ENCODE measurements around the gene MYO15B.

Gene MYO15B

GRCh38 chr17:75546181-75546580 lies 41.4 kb upstream of the MYO15B start:
- H3K36me3 ChIP-seq (ENCODE audit: control insufficient read depth, low read length), result no peaks in the 10 kb centered on the region

DNA sequence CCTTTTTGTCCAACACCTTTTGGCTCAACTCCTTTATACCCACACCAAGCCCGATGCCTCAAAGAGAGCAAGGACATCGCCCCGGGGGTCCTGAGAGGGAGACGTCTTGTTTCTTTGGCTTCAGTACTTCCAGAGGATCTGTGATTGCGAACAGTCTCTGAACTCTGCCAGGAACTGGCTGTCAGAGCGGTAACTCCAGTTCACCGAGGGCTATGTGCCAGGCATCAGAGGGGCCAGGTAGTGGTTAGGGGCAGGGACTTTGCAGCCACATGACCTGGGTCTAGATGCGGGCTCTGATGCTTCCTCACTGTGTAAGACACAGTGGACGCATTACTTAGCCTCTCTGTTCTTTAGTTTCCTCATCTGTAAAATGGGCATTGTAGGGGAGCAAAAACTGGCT lies 40.5 kb upstream of the MYO15B start:
- Histone ChIP-seq H3K9me2 (replicated peaks; ENCODE audit: control insufficient read depth, low read length) (no peaks in the 10 kb centered on the region), H3K36me3 (ENCODE audit: control insufficient read depth, low read length) (no peaks in the 10 kb centered on the region), H3K9me3 (ENCODE audit: control insufficient read depth, insufficient read depth, low read length) (no peaks in the 10 kb centered on the region), H3K4me3 (ENCODE audit: low read length) (no peak overlapping the region), H4K20me1 (ENCODE audit: control insufficient read depth, insufficient read depth, low read depth, low read length) (no peaks in the 10 kb centered on the region), H3K4me1 (ENCODE audit: control insufficient read depth, low read length) (no peaks in the 10 kb centered on the region), H3K4me2 (ENCODE audit: low read length) (no peak overlapping the region), H3K79me2 (ENCODE audit: control insufficient read depth, low read length) (no peaks in the 10 kb centered on the region), H3K27ac (ENCODE audit: low read depth, low read length) (no peak overlapping the region), H3K27me3 (ENCODE audit: control insufficient read depth, low read length) (no peaks in the 10 kb centered on the region), H3F3A (ENCODE audit: control insufficient read depth, insufficient read depth) (no peaks in the 10 kb centered on the region)
- TF ChIP-seq EZH2phosphoT487 (IDR thresholded peaks at IDR 0.05; ENCODE audit: borderline replicate concordance, low read length), result no peak
- TF ChIP-seq, protein P1, sequence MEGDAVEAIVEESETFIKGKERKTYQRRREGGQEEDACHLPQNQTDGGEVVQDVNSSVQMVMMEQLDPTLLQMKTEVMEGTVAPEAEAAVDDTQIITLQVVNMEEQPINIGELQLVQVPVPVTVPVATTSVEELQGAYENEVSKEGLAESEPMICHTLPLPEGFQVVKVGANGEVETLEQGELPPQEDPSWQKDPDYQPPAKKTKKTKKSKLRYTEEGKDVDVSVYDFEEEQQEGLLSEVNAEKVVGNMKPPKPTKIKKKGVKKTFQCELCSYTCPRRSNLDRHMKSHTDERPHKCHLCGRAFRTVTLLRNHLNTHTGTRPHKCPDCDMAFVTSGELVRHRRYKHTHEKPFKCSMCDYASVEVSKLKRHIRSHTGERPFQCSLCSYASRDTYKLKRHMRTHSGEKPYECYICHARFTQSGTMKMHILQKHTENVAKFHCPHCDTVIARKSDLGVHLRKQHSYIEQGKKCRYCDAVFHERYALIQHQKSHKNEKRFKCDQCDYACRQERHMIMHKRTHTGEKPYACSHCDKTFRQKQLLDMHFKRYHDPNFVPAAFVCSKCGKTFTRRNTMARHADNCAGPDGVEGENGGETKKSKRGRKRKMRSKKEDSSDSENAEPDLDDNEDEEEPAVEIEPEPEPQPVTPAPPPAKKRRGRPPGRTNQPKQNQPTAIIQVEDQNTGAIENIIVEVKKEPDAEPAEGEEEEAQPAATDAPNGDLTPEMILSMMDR (IDR thresholded peaks at IDR 0.05; ENCODE audit: low read depth, low read length, poor library complexity, severe bottlenecking), result no peak

More at GRCh38 chr17:75546181-75546580, 41.4 kb upstream of the MYO15B start:
- no peaks in the 10 kb centered on the region for H3K4me1 ChIP-seq (ENCODE audit: control insufficient read depth, low read length)
- H3K9me2 ChIP-seq (replicated peaks; ENCODE audit: control insufficient read depth, low read length), result no peaks in the 10 kb centered on the region
- TF ChIP-seq, protein P1 (IDR thresholded peaks at IDR 0.05; ENCODE audit: low read depth, low read length, poor library complexity, severe bottlenecking), result no peak
- TF ChIP-seq EZH2phosphoT487 (IDR thresholded peaks at IDR 0.05; ENCODE audit: borderline replicate concordance, low read length), result no peak
- H3K9me3 ChIP-seq (ENCODE audit: control insufficient read depth, insufficient read depth, low read length), result no peaks in the 10 kb centered on the region
- no peaks in the 10 kb centered on the region for H4K20me1 ChIP-seq (ENCODE audit: control insufficient read depth, insufficient read depth, low read depth, low read length)
- H3K4me3 ChIP-seq (ENCODE audit: low read length), result no peak overlapping the region
- H3K27me3 ChIP-seq (ENCODE audit: control insufficient read depth, low read length), result no peaks in the 10 kb centered on the region
- no peak overlapping the region for H3K27ac ChIP-seq (ENCODE audit: low read depth, low read length)
- no peaks in the 10 kb centered on the region for H3K79me2 ChIP-seq (ENCODE audit: control insufficient read depth, low read length)
- no peak overlapping the region for H3K4me2 ChIP-seq (ENCODE audit: low read length)
- H3F3A ChIP-seq (ENCODE audit: control insufficient read depth, insufficient read depth), result no peaks in the 10 kb centered on the region

GRCh38 chr17:75548813-75549212 lies 38.8 kb upstream of the MYO15B start:
- Histone ChIP-seq H3K36me3 (ENCODE audit: control insufficient read depth, low read length) (no peaks in the 10 kb centered on the region), H4K20me1 (ENCODE audit: control insufficient read depth, insufficient read depth, low read depth, low read length) (no peaks in the 10 kb centered on the region), H3K9me3 (ENCODE audit: control insufficient read depth, insufficient read depth, low read length) (no peaks in the 10 kb centered on the region), H3K27me3 (ENCODE audit: control insufficient read depth, low read length) (no peaks in the 10 kb centered on the region), H3F3A (ENCODE audit: control insufficient read depth, insufficient read depth) (no peaks in the 10 kb centered on the region), H3K9me2 (replicated peaks; ENCODE audit: control insufficient read depth, low read length) (no peaks in the 10 kb centered on the region), H3K4me1 (ENCODE audit: control insufficient read depth, low read length) (no peaks in the 10 kb centered on the region), H3K4me2 (ENCODE audit: low read length) (no peak overlapping the region), H3K79me2 (ENCODE audit: control insufficient read depth, low read length) (no peaks in the 10 kb centered on the region), H3K4me3 (ENCODE audit: low read length) (no peak overlapping the region), H3K27ac (ENCODE audit: low read depth, low read length) (no peak overlapping the region)
- no peak for TF ChIP-seq EZH2phosphoT487 (IDR thresholded peaks at IDR 0.05; ENCODE audit: borderline replicate concordance, low read length)
- TF ChIP-seq, protein P1 (IDR thresholded peaks at IDR 0.05; ENCODE audit: low read depth, low read length, poor library complexity, severe bottlenecking), result no peak

Measured in DOHH2 (cell line).